A673 (cell line): ENCODE results near the gene ABCA13. TPM values are rescaled to one million over a fixed set of nuclear protein-coding genes. Genes with fewer than 3 reads are reported as not detected.

Experiments used
- BruUV-seq: library from RNA; stranded (reverse); fragments of 400-500 nt; replicated peaks from 2 replicates; lab custom pipeline; 2021; lab: Mats Ljungman, UMichigan
- CTCF ChIA-PET: fragments of 300-600 bp; sonication (Branson Sonifier 250); formaldehyde crosslinking; loops from one replicate; lab custom pipeline; 2022; ENCODE audit warnings: antibody characterized with exemption; lab: Charles Lee
- POLR2A ChIA-PET: fragments of 300-600 bp; sonication (Branson Sonifier 250); formaldehyde crosslinking; loops from one replicate; lab custom pipeline; 2022; ENCODE audit warnings: antibody characterized with exemption; ENCODE audit not compliant: low non-redundant PET; lab: Charles Lee
- DNase-seq: peaks from one replicate; pipeline ENCODE4 v3.0.0-alpha.2; 2015; ENCODE audit warnings: low spot score
- H3K27ac ChIP-seq: fragments of 200-600 bp; sonication (generic); 2 replicates; pipeline ENCODE4 v1.5.1; 2016; ENCODE audit warnings: mixed run types, low read depth, mild to moderate bottlenecking, mixed read lengths, antibody characterized with exemption, low read length; ENCODE audit not compliant: poor library complexity, severe bottlenecking
- H3K27me3 ChIP-seq: fragments of 200-600 bp; sonication (generic); replicated peaks from 2 replicates; pipeline ENCODE4 v1.6.1; 2017; ENCODE audit warnings: mixed run types, low read depth, mild to moderate bottlenecking, mixed read lengths, antibody characterized with exemption, low read length; ENCODE audit not compliant: insufficient read depth, poor library complexity
- H3K36me3 ChIP-seq: fragments of 200-600 bp; sonication (generic); 2 replicates; pipeline ENCODE4 v1.6.1; 2016; ENCODE audit warnings: mixed run types, mild to moderate bottlenecking, mixed read lengths, antibody characterized with exemption, low read length; ENCODE audit not compliant: insufficient read depth, poor library complexity, severe bottlenecking
- H3K4me1 ChIP-seq: fragments of 200-600 bp; sonication (generic); 2 replicates; pipeline ENCODE4 v1.6.1; 2017; ENCODE audit warnings: mixed run types, mild to moderate bottlenecking, mixed read lengths, antibody characterized with exemption, low read length; ENCODE audit not compliant: insufficient read depth, poor library complexity, severe bottlenecking
- H3K4me3 ChIP-seq: fragments of 200-600 bp; sonication (generic); 2 replicates; pipeline ENCODE4 v1.5.1; 2016; ENCODE audit warnings: low read depth, mixed run types, mild to moderate bottlenecking, mixed read lengths, low read length; ENCODE audit not compliant: poor library complexity, severe bottlenecking
- H3K9me3 ChIP-seq: fragments of 200-600 bp; sonication (generic); 2 replicates; pipeline ENCODE4 v1.6.1; 2016; ENCODE audit warnings: mixed run types, low read depth, mild to moderate bottlenecking, mixed read lengths, antibody characterized with exemption, low read length; ENCODE audit not compliant: poor library complexity, severe bottlenecking
- EZH2 ChIP-seq: fragments of 200-600 bp; sonication (generic); IDR thresholded peaks from 2 replicates; pipeline ENCODE4 v1.6.1; 2017; ENCODE audit warnings: borderline replicate concordance, low read depth, mild to moderate bottlenecking, mixed read lengths, antibody characterized with exemption, low read length; ENCODE audit not compliant: poor library complexity, severe bottlenecking
- intact Hi-C: fragments of 100-400 bp; cut with micrococcal nuclease; formaldehyde crosslinking; loops from one replicate; pipeline ENCODE4 v1.10.0; 2022; ENCODE audit not compliant: unreplicated experiment
- total RNA-seq: library from RNA; stranded (reverse); gene quantifications from 2 replicates; pipeline ENCODE4 v1.2.3, GENCODE V29; 2021
- TF ChIP-seq, protein P1 (sequence below): fragments of 300-800, 200-600 bp; sonication (generic); conservative IDR thresholded peaks from 2 replicates; pipeline ENCODE4 v1.5.1; 2017; ENCODE audit warnings: low read depth, mild to moderate bottlenecking, antibody characterized with exemption, low read length, moderate library complexity, mixed read lengths

The ABCA13 gene
- total RNA-seq, 1 experiment from 2014 or later: 15.6 TPM

DNA sequence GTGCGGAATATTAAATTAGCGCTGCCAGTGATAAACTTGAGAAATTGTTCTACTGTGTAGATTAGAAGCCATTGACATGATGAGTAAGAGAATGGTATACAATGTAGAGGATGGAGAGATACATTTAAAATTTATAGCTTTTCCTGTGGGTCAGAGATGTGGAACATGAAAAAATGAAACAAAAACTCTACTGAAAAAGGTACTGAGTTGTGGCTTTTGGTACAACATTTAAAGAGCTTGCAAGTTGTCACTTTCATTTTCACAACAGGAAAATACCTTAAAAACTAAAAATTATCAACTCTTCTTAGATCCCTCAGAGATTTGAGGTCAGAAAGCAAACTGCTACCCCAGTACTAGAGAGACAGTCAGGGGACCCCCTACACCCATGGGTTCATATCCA, 404.3 kb downstream of the ABCA13 start:
- DNase-seq: no peak
- no TSS peak for BruUV-seq
- intact Hi-C loops: no loop called here
- TF ChIP-seq EZH2: no peak
- Histone ChIP-seq H3K4me1 (no peaks in the 10 kb centered on the region), H3K27ac (no peak overlapping the region), H3K9me3 (peaks cover 5% of the 10 kb centered on the region), H3K4me3 (no peak overlapping the region), H3K27me3 (no peaks in the 10 kb centered on the region), H3K36me3 (no peaks in the 10 kb centered on the region)
- CTCF ChIA-PET: no interaction called here
- POLR2A ChIA-PET: no interaction called here

DNA sequence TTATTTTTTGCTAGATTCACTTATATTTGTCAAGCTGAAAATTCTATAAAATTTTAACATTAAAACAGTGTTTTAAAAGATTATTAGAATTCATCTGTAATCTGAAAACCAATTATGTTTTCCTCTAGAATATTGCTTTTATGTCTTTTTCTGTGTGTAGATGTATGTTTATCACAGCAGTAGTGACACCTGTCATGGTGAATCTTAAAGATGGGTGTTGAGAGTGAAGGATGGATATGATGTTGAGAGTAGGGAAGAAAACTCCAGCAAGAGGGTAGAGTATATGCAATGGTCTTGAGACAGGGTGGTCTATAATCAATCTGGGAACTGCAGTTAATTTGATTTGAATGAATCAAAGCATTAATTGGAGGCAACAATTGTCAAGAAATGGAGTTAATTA, 416.2 kb downstream of the ABCA13 start:
- no TSS peak for BruUV-seq

GRCh38 chr7:48594349-48594748, 423.1 kb downstream of the ABCA13 start:
- intact Hi-C loops: no loop called here
- Histone ChIP-seq H3K27me3 (no peaks in the 10 kb centered on the region), H3K27ac (no peak overlapping the region), H3K9me3 (no peaks in the 10 kb centered on the region), H3K36me3 (no peaks in the 10 kb centered on the region), H3K4me1 (peaks cover 8% of the 10 kb centered on the region), H3K4me3 (no peak overlapping the region)
- CTCF ChIA-PET: no interaction called here
- BruUV-seq: no TSS peak
- POLR2A ChIA-PET: no interaction called here
- TF ChIP-seq EZH2: no peak
- TF ChIP-seq, protein P1, sequence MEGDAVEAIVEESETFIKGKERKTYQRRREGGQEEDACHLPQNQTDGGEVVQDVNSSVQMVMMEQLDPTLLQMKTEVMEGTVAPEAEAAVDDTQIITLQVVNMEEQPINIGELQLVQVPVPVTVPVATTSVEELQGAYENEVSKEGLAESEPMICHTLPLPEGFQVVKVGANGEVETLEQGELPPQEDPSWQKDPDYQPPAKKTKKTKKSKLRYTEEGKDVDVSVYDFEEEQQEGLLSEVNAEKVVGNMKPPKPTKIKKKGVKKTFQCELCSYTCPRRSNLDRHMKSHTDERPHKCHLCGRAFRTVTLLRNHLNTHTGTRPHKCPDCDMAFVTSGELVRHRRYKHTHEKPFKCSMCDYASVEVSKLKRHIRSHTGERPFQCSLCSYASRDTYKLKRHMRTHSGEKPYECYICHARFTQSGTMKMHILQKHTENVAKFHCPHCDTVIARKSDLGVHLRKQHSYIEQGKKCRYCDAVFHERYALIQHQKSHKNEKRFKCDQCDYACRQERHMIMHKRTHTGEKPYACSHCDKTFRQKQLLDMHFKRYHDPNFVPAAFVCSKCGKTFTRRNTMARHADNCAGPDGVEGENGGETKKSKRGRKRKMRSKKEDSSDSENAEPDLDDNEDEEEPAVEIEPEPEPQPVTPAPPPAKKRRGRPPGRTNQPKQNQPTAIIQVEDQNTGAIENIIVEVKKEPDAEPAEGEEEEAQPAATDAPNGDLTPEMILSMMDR: no peak
- DNase-seq: no peak

More for the DNA sequence above, 416.2 kb downstream of the ABCA13 start:
- ChIA-PET POLR2A (no interaction called here), CTCF (no interaction called here)
- Histone ChIP-seq H3K4me1 (no peaks in the 10 kb centered on the region), H3K4me3 (no peak overlapping the region), H3K27me3 (no peaks in the 10 kb centered on the region), H3K27ac (no peak overlapping the region), H3K36me3 (no peaks in the 10 kb centered on the region), H3K9me3 (no peaks in the 10 kb centered on the region)
- intact Hi-C loops: no loop called here
- TF ChIP-seq, protein P1: no peak
- no peak for TF ChIP-seq EZH2
- DNase-seq: no peak

GRCh38 chr7:48595756-48596155, 424.5 kb downstream of the ABCA13 start:
- intact Hi-C loops: no loop called here
- ChIA-PET POLR2A (no interaction called here), CTCF (no interaction called here)
- BruUV-seq: no TSS peak
- Histone ChIP-seq H3K36me3 (no peaks in the 10 kb centered on the region), H3K9me3 (no peaks in the 10 kb centered on the region), H3K27ac (no peak overlapping the region), H3K4me3 (no peak overlapping the region), H3K4me1 (peaks cover 8% of the 10 kb centered on the region), H3K27me3 (no peaks in the 10 kb centered on the region)
- DNase-seq: peak; percentile 51
- TF ChIP-seq, protein P1: no peak
- TF ChIP-seq EZH2: no peak
